ENCODE results near the gene JAG2.

- no peak for TF ChIP-seq CTCF (IDR thresholded peaks at IDR 0.05)
- TF ChIP-seq POLR2A (IDR thresholded peaks at IDR 0.05): no peak
Observed at GRCh38 chr14:105173145-105173544, 4.6 kb upstream of the JAG2 start.
